ENCODE results near the gene MFAP1. TPM values are rescaled to one million over a fixed set of nuclear protein-coding genes. Genes with fewer than 3 reads are reported as not detected.

The MFAP1 gene
- total RNA-seq, 4 donors from 2014 or later, result 14.5 to 21.6 (median 18.4) TPM

DNA sequence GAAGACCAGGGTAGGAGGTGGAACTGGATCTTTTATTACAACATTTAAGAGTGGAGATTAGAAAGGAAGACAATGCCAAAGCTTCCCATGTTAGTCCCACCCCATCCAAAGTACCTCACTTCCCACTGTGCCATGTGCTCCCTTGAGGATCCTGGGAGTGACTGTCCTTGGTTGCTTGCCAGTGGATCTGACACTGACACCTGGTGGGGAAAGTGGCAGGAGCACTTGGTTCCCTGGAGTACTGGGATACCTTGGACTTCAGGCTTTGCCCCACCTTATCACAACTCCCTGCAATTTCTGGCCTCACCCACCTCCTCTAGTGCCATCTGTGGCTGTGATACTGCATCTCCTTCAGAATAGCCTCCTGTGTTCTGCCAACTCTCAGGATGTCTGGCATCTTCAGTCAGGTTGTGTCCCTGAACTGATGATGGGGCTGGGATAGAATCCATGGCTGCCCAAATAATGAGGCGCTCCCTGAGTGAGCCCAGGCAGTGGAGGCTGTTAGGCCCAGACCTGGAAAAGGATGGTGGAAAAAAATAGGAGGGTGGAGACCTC lies 49.0 kb downstream of the MFAP1 start:
- no peak for DNase-seq
- peak overlapping the region; percentile 51 to 86 (median 72) for H3K4me3 ChIP-seq

DNA sequence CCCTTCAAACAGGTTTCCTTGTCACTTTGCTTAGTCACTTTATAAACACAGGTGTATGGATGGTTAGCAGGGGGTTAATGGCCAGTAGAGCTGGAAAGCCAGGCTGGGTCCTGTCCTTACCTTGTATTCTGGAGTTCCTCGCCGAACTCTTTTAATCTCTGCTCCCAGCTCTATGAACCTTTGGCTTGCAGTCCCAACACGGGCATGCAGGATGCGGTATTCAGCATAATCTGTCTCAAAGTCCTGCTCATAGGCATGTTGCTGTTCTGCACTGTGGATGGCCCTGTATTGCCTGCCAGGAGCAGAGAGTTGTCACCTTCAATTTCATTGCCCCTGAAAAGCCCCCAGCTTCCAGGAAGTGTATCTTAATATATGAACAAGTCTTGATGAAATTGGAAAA lies 50.4 kb downstream of the MFAP1 start:
- H3K4me3 ChIP-seq, result no peak overlapping the region
- intact Hi-C loops (cut with DNase I), result no loop called here
- H3K27ac ChIP-seq, result peak overlapping the region in 1 of 4 donors; percentile 94
- no peaks in the 10 kb centered on the region for H3K27me3 ChIP-seq
- peaks cover 12 to 49% (median 20%) of the 10 kb centered on the region in 3 donors for H3K4me1 ChIP-seq
- H3K36me3 ChIP-seq, result peaks cover 19 to 56% (median 23%) of the 10 kb centered on the region in 3 donors
- WGBS, 2 donors, result 65 to 83% methylated on average over 4 of the region's 4 CpGs
- no peak for TF ChIP-seq POLR2A (IDR thresholded peaks at IDR 0.05)
- TF ChIP-seq, protein P1, sequence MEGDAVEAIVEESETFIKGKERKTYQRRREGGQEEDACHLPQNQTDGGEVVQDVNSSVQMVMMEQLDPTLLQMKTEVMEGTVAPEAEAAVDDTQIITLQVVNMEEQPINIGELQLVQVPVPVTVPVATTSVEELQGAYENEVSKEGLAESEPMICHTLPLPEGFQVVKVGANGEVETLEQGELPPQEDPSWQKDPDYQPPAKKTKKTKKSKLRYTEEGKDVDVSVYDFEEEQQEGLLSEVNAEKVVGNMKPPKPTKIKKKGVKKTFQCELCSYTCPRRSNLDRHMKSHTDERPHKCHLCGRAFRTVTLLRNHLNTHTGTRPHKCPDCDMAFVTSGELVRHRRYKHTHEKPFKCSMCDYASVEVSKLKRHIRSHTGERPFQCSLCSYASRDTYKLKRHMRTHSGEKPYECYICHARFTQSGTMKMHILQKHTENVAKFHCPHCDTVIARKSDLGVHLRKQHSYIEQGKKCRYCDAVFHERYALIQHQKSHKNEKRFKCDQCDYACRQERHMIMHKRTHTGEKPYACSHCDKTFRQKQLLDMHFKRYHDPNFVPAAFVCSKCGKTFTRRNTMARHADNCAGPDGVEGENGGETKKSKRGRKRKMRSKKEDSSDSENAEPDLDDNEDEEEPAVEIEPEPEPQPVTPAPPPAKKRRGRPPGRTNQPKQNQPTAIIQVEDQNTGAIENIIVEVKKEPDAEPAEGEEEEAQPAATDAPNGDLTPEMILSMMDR (IDR thresholded peaks at IDR 0.05), result no peak
- no peaks in the 10 kb centered on the region for H3K9me3 ChIP-seq
- DNase-seq, result no peak

More for the DNA sequence above, 49.0 kb downstream of the MFAP1 start:
- no CpG with 5 or more reads among the region's 1 CpG for WGBS, 2 donors
- Histone ChIP-seq H3K9me3 (no peaks in the 10 kb centered on the region), H3K4me1 (peaks cover 12 to 49% (median 20%) of the 10 kb centered on the region in 3 donors), H3K27ac (peak overlapping the region; percentile 92 to 98 (median 96)), H3K27me3 (no peaks in the 10 kb centered on the region), H3K36me3 (peaks cover 11 to 42% (median 15%) of the 10 kb centered on the region in 3 donors)
- TF ChIP-seq, protein P1 (IDR thresholded peaks at IDR 0.05), result peak in 5 of 6 experiments; percentile 34 to 69 (median 46)
- peak in 1 of 4 donors; percentile 48 for TF ChIP-seq POLR2A (IDR thresholded peaks at IDR 0.05)
- intact Hi-C loops (cut with DNase I), result no loop called here

DNA sequence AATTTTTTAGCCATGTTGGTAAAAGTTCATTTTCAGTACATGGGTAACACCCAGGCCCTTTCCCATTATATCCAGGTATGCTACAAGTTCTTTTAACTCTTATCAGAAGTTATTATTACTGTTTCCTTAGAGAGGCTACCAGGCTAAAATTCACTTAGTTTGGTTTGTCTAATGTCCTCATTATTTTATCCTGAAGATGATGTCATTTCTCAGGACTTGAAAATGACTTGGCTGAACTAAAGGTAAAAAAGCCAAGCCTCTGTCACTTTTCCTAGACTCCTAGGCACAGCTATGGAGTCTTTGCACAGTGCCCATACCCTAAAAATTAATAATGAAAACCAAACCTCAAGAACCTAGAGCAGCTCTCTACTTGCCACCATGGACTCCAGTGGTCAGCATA lies 51.9 kb downstream of the MFAP1 start:
- intact Hi-C loops (cut with DNase I), result no loop called here
- TF ChIP-seq POLR2A (IDR thresholded peaks at IDR 0.05), result no peak
- TF ChIP-seq, protein P1 (IDR thresholded peaks at IDR 0.05), result no peak
- peaks cover 19 to 70% (median 37%) of the 10 kb centered on the region in 3 donors for H3K36me3 ChIP-seq

DNA sequence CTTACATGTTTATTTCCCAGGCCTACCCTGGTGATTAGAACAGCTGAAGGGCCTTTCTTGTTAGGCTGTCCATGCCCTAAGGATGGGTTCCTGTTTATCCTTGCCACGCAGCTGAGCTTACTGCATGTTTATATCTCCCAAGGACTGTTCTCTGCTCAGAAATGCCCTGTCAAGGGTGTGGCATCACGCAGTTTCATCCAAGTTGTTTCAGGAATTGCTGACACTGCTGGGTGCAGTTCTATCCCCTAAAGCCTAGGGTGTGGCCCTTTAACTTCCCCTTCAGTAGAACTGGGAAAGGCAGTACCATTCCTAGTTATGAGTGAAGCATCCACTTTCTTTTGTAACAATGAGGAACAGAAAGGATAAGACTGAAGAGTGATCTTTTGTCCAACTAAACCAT lies 52.7 kb downstream of the MFAP1 start:
- Histone ChIP-seq H3K4me1 (peaks cover 4 to 39% (median 20%) of the 10 kb centered on the region in 3 donors), H3K36me3 (peaks cover 22 to 78% (median 45%) of the 10 kb centered on the region in 3 donors), H3K27me3 (no peaks in the 10 kb centered on the region), H3K9me3 (no peaks in the 10 kb centered on the region), H3K4me3 (no peak overlapping the region), H3K27ac (peak overlapping the region; percentile 40 to 86 (median 62))
- no peak for DNase-seq
- WGBS, 2 donors, result 20 to 36% methylated on average over 2 of the region's 2 CpGs
- intact Hi-C loops (cut with DNase I), result no loop called here
- TF ChIP-seq, protein P1 (IDR thresholded peaks at IDR 0.05), result no peak
- peak in 1 of 4 donors; percentile 56 for TF ChIP-seq POLR2A (IDR thresholded peaks at IDR 0.05)

More for the DNA sequence above, 51.9 kb downstream of the MFAP1 start:
- Histone ChIP-seq H3K4me1 (peaks cover 6 to 42% (median 20%) of the 10 kb centered on the region in 3 donors), H3K9me3 (no peaks in the 10 kb centered on the region), H3K4me3 (no peak overlapping the region), H3K27me3 (no peaks in the 10 kb centered on the region), H3K27ac (peak overlapping the region in 3 of 4 donors; percentile 40 to 86 (median 82))
- no peak for DNase-seq

DNA sequence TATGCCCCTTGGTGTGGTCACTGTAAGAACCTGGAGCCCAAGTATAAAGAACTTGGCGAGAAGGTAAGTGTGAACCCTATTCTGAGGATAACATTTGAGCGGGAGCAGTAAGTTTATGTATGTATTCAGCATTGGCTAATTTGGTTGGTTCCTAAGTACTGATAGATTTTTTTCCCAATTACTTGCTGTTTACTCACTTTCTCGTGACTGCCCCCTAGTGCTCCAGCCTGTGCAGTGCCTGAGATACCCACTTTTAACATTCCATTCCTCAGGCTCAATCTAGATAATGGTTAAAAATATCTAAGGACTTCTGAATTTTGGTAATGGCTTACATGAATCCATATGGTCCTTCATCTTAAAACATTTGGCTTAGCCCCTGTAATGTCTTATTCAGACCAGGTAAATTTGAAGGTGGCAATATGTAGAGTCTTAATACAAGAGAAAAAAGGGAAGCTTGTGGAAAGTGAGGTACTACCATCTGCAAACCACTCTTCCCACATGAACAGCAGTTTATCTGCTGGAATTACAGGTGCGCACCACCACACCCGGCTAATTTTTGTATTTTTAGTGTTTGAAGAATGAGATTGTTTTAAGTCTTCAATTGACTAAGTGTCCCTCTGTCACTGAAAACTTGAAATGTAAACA lies 54.8 kb downstream of the MFAP1 start:
- DNase-seq, result no peak
- H3K36me3 ChIP-seq, result peaks cover 25 to 99% (median 57%) of the 10 kb centered on the region in 3 donors
- peaks cover 0 to 19% (median 8%) of the 10 kb centered on the region in 3 donors for H3K4me1 ChIP-seq
- 57 to 59% methylated on average over 5 of the region's 5 CpGs for WGBS, 2 donors
- intact Hi-C loops (cut with DNase I), result no loop called here
- H3K27ac ChIP-seq, result no peak overlapping the region
- no peaks in the 10 kb centered on the region for H3K27me3 ChIP-seq
- H3K9me3 ChIP-seq, result no peaks in the 10 kb centered on the region
- no peak overlapping the region for H3K4me3 ChIP-seq
- TF ChIP-seq POLR2A (IDR thresholded peaks at IDR 0.05), result no peak
- TF ChIP-seq, protein P1 (IDR thresholded peaks at IDR 0.05), result peak; percentile 49 to 82 (median 74)

Measured in esophagus squamous epithelium (tissue), 5 donors.